Testis (tissue), 2 donors: Measurements from ENCODE around the gene CTBP1.

Experiments
- CTCF ChIP-seq, 3 experiments: fragments of 450-650 bp in 2 of 3; fragments of 200-600 bp in 1 of 3; sonication (generic) in 1 of 3; IDR thresholded peaks; one replicate each; pipeline ENCODE4 v1.5.1; 2016 to 2019; ENCODE audit warnings: antibody characterized with exemption in 3 of 3, mild to moderate bottlenecking in 2 of 3, moderate library complexity in 1 of 3
- POLR2A ChIP-seq: fragments of 450-650 bp; IDR thresholded peaks from one replicate; pipeline ENCODE4 v1.6.1; 2017; ENCODE audit warnings: antibody characterized with exemption, mild to moderate bottlenecking, moderate library complexity

GRCh38 chr4:1221155-1221870, 27.6 kb downstream of the CTBP1 start:
- TF ChIP-seq CTCF (IDR thresholded peaks at IDR 0.05) = no peak
- TF ChIP-seq POLR2A = no peak
